MM.1S (cell line): ENCODE measurements around the gene SGMS1.

ENCODE experiments used
- CTCF ChIP-seq: fragments of 300-600 bp; sonication (generic); IDR thresholded peaks from 2 replicates; pipeline ENCODE4 v1.5.1; 2016; ENCODE audit warnings: antibody characterized with exemption, low read length, mixed read lengths
- EZH2 ChIP-seq: fragments of 300-600 bp; sonication (generic); optimal IDR thresholded peaks from 2 replicates; pipeline ENCODE3; 2017; ENCODE audit warnings: low read depth, mild to moderate bottlenecking, antibody characterized with exemption, low read length, mixed read lengths
- EZH2phosphoT487 ChIP-seq: fragments of 300-600 bp; sonication (generic); IDR thresholded peaks from 2 replicates; pipeline ENCODE4 v1.6.1; 2018; ENCODE audit warnings: antibody characterized with exemption, low read length

DNA sequence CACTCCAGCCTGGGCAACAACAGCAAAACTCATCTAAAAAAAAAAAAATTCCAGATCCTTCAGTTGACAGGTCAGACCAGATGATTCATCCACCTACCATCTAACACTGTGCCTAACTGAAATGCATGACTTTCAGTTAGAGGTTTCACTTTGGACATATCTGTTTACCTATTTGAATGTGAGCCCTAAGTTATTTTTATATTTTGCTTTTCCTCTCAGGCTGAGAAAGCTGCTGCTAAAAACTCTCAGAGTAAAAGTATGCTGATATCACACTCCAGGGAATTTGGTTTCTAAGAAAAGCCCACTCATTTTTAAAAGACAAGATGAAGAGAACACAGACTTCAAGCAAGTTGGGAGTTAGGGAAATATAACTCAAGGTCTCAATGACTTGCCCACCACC, 126.0 kb downstream of the SGMS1 start:
- TF ChIP-seq CTCF = no peak
- TF ChIP-seq EZH2phosphoT487 = no peak
- TF ChIP-seq EZH2 = no peak
